Neural cell (in vitro differentiated cells): Measurements from ENCODE around the gene ARL13A. TPM values are rescaled to one million over a fixed set of nuclear protein-coding genes. Genes with fewer than 3 reads are reported as not detected.

Experiments
- H2AFZ ChIP-seq: fragments of 200-600, 300-800 bp; sonication (generic), shearing (Covaris generic); 2 replicates; pipeline ENCODE4 v1.6.0; 2014; ENCODE audit warnings: low read depth, mild to moderate bottlenecking, antibody characterized with exemption, low read length, moderate library complexity
- H3F3A ChIP-seq: fragments of 200-600 bp; shearing (Covaris generic); 2 replicates; pipeline ENCODE4 v1.6.1; 2016; ENCODE audit warnings: mild to moderate bottlenecking, moderate library complexity, mixed read lengths, antibody characterized with exemption, low read length; ENCODE audit not compliant: insufficient read depth, poor library complexity, severe bottlenecking
- H3K27ac ChIP-seq: fragments of 200-600, 300-800 bp; sonication (generic), shearing (Covaris generic); 2 replicates; pipeline ENCODE4 v1.5.1; 2014; ENCODE audit warnings: mild to moderate bottlenecking, low read length, moderate library complexity
- H3K27me3 ChIP-seq: fragments of 300-800, 200-600 bp; sonication (generic), shearing (Covaris generic); 2 replicates; pipeline ENCODE4 v1.6.0; 2014; ENCODE audit warnings: mild to moderate bottlenecking, low read depth, low read length, moderate library complexity; ENCODE audit not compliant: insufficient read depth
- H3K36me3 ChIP-seq: fragments of 300-800, 200-600 bp; sonication (generic), shearing (Covaris generic); 2 replicates; pipeline ENCODE4 v1.5.1; 2014; ENCODE audit warnings: mild to moderate bottlenecking, antibody characterized with exemption, low read length, moderate library complexity; ENCODE audit not compliant: insufficient read depth
- H3K4me2 ChIP-seq: fragments of 300-800, 200-600 bp; sonication (generic), shearing (Covaris generic); 2 replicates; pipeline ENCODE4 v1.6.0; 2014; ENCODE audit warnings: mild to moderate bottlenecking, low read length
- H3K4me3 ChIP-seq: fragments of 300-800, 200-600 bp; sonication (generic), shearing (Covaris generic); 2 replicates; pipeline ENCODE4 v1.5.1; 2014; ENCODE audit warnings: mild to moderate bottlenecking, low read length, moderate library complexity
- H3K79me2 ChIP-seq: fragments of 200-600 bp; shearing (Covaris generic); replicated peaks from 2 replicates; pipeline ENCODE4 v1.6.0; 2014; ENCODE audit warnings: mild to moderate bottlenecking, low read length, moderate library complexity; ENCODE audit not compliant: insufficient read depth
- H3K9ac ChIP-seq: fragments of 300-800, 200-600 bp; sonication (generic), shearing (Covaris generic); 2 replicates; pipeline ENCODE4 v1.6.1; 2016; ENCODE audit warnings: mild to moderate bottlenecking, low read length, mixed read lengths
- H3K9me2 ChIP-seq: fragments of 200-600 bp; shearing (Covaris generic); 2 replicates; pipeline ENCODE4 v1.6.1; 2016; ENCODE audit warnings: mild to moderate bottlenecking, low read length, mixed read lengths; ENCODE audit not compliant: insufficient read depth
- H3K9me3 ChIP-seq: fragments of 200-600, 300-800 bp; sonication (generic), shearing (Covaris generic); 2 replicates; pipeline ENCODE4 v1.6.1; 2016; ENCODE audit warnings: mild to moderate bottlenecking, mixed run types, low read length, moderate library complexity, mixed read lengths
- H4K20me1 ChIP-seq: fragments of 200-600 bp; shearing (Covaris generic); 2 replicates; pipeline ENCODE4 v1.6.1; 2016; ENCODE audit warnings: mild to moderate bottlenecking, mixed run types; ENCODE audit not compliant: insufficient read depth
- EP300 ChIP-seq: fragments of 450-650 bp; conservative IDR thresholded peaks from 2 replicates; pipeline ENCODE4 v1.6.1; 2014; ENCODE audit warnings: antibody characterized with exemption, mild to moderate bottlenecking, moderate library complexity; ENCODE audit not compliant: poor library complexity, severe bottlenecking
- EZH2 ChIP-seq: fragments of 200-600, 300-800 bp; shearing (Covaris generic), sonication (generic); IDR thresholded peaks from 2 replicates; pipeline ENCODE4 v1.6.1; 2014; ENCODE audit warnings: antibody characterized with exemption, low read length, borderline replicate concordance, mild to moderate bottlenecking; ENCODE audit not compliant: insufficient read depth, poor library complexity, severe bottlenecking
- MXI1 ChIP-seq: fragments of 450-650 bp; conservative IDR thresholded peaks from 2 replicates; pipeline ENCODE4 v1.6.1; 2014; ENCODE audit warnings: antibody characterized with exemption, mild to moderate bottlenecking; ENCODE audit not compliant: poor library complexity, severe bottlenecking
- POLR2AphosphoS5 ChIP-seq: IDR thresholded peaks from 2 replicates; pipeline ENCODE4 v1.6.1; 2012
- RAD21 ChIP-seq: fragments of 450-650 bp; conservative IDR thresholded peaks from 2 replicates; pipeline ENCODE4 v1.6.1; 2014; ENCODE audit warnings: antibody characterized with exemption, mild to moderate bottlenecking, moderate library complexity
- SMC3 ChIP-seq: fragments of 450-650 bp; conservative IDR thresholded peaks from 2 replicates; pipeline ENCODE4 v1.6.1; 2014; ENCODE audit warnings: antibody characterized with exemption, mild to moderate bottlenecking, moderate library complexity; ENCODE audit not compliant: poor library complexity
- TAF1 ChIP-seq: IDR thresholded peaks from 2 replicates; pipeline ENCODE4 v1.6.1; 2012; ENCODE audit warnings: low read depth
- polyA plus RNA-seq: library from polyadenylated mRNA; depleted of rRNA; stranded (reverse); fragments of >200 nt; gene quantifications from 2 replicates; pipeline ENCODE4 v1.2.3, GENCODE V29; 2014
- TF ChIP-seq, protein P1 (sequence below): IDR thresholded peaks from 2 replicates; pipeline ENCODE4 v1.6.1; 2012; ENCODE audit warnings: borderline replicate concordance
- TF ChIP-seq, protein P2 (sequence below): fragments of 450-650 bp; IDR thresholded peaks from 2 replicates; pipeline ENCODE4 v1.5.1; 2014; ENCODE audit warnings: antibody characterized with exemption, mild to moderate bottlenecking, moderate library complexity; ENCODE audit not compliant: poor library complexity, severe bottlenecking

ARL13A gene
- polyA plus RNA-seq, 1 donor from 2014 or later: not detected

DNA sequence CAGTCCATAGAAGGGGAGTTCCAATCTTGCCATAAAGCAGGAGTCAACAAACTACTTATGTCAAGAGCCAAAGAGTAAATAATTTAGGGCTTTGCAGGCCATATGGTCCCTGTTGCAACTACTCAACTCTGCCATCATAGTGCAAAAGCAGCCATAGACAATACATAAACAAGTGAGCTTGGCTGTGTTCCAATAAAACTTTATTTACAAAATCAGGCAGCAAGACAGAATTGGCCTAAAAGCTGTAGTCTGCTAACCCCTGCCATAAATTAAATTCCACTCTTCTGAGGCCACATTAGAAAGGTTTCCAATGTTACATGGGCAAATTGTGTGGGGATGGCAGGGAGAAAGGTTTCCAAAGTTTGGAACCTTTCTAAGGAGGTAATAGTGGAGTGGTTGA is 67.7 kb downstream of the ARL13A start:
- Histone ChIP-seq H2AFZ (no peak overlapping the region), H3K9ac (no peak overlapping the region), H3K27me3 (no peaks in the 10 kb centered on the region), H3K9me3 (no peaks in the 10 kb centered on the region), H4K20me1 (no peaks in the 10 kb centered on the region), H3K27ac (no peak overlapping the region), H3F3A (no peaks in the 10 kb centered on the region), H3K79me2 (no peaks in the 10 kb centered on the region), H3K4me2 (no peak overlapping the region), H3K9me2 (no peaks in the 10 kb centered on the region), H3K36me3 (no peaks in the 10 kb centered on the region), H3K4me3 (no peak overlapping the region)
- no peak for TF ChIP-seq EP300
- TF ChIP-seq, protein P1, sequence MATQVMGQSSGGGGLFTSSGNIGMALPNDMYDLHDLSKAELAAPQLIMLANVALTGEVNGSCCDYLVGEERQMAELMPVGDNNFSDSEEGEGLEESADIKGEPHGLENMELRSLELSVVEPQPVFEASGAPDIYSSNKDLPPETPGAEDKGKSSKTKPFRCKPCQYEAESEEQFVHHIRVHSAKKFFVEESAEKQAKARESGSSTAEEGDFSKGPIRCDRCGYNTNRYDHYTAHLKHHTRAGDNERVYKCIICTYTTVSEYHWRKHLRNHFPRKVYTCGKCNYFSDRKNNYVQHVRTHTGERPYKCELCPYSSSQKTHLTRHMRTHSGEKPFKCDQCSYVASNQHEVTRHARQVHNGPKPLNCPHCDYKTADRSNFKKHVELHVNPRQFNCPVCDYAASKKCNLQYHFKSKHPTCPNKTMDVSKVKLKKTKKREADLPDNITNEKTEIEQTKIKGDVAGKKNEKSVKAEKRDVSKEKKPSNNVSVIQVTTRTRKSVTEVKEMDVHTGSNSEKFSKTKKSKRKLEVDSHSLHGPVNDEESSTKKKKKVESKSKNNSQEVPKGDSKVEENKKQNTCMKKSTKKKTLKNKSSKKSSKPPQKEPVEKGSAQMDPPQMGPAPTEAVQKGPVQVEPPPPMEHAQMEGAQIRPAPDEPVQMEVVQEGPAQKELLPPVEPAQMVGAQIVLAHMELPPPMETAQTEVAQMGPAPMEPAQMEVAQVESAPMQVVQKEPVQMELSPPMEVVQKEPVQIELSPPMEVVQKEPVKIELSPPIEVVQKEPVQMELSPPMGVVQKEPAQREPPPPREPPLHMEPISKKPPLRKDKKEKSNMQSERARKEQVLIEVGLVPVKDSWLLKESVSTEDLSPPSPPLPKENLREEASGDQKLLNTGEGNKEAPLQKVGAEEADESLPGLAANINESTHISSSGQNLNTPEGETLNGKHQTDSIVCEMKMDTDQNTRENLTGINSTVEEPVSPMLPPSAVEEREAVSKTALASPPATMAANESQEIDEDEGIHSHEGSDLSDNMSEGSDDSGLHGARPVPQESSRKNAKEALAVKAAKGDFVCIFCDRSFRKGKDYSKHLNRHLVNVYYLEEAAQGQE: no peak
- TF ChIP-seq EZH2: no peak
- TF ChIP-seq, protein P2, sequence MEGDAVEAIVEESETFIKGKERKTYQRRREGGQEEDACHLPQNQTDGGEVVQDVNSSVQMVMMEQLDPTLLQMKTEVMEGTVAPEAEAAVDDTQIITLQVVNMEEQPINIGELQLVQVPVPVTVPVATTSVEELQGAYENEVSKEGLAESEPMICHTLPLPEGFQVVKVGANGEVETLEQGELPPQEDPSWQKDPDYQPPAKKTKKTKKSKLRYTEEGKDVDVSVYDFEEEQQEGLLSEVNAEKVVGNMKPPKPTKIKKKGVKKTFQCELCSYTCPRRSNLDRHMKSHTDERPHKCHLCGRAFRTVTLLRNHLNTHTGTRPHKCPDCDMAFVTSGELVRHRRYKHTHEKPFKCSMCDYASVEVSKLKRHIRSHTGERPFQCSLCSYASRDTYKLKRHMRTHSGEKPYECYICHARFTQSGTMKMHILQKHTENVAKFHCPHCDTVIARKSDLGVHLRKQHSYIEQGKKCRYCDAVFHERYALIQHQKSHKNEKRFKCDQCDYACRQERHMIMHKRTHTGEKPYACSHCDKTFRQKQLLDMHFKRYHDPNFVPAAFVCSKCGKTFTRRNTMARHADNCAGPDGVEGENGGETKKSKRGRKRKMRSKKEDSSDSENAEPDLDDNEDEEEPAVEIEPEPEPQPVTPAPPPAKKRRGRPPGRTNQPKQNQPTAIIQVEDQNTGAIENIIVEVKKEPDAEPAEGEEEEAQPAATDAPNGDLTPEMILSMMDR: no peak
- TF ChIP-seq POLR2AphosphoS5: no peak
- TF ChIP-seq MXI1: no peak
- TF ChIP-seq TAF1: no peak
- TF ChIP-seq SMC3: no peak
- no peak for TF ChIP-seq RAD21

DNA sequence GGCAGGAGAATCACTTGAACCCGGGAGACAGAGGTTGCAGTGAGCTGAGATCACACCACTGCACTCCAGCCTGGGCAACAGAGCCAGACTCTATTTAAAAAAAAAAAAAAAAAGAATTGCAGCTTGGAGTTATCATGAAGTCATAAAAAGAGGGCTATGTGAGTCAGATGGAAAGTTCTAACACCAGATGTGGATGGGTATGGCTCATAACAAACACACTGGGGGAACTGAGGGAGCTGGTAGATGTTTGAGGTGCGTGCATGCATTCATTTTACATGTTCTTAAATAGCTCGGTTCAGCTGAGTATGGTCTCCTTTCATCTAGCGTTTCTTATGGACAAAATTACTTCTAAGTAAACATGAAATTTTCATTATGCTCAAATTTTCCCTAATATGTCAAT is 70.7 kb downstream of the ARL13A start:
- Histone ChIP-seq H3K9me3 (no peaks in the 10 kb centered on the region), H3K4me3 (no peak overlapping the region), H3K4me2 (no peak overlapping the region), H3K36me3 (no peaks in the 10 kb centered on the region), H4K20me1 (no peaks in the 10 kb centered on the region), H3F3A (no peaks in the 10 kb centered on the region), H3K9ac (no peak overlapping the region), H3K27ac (no peak overlapping the region), H3K79me2 (no peaks in the 10 kb centered on the region), H2AFZ (no peak overlapping the region), H3K9me2 (no peaks in the 10 kb centered on the region), H3K27me3 (no peaks in the 10 kb centered on the region)
- TF ChIP-seq EP300 (no peak), EZH2 (no peak), POLR2AphosphoS5 (no peak), MXI1 (no peak), RAD21 (no peak), SMC3 (no peak), TAF1 (no peak)
- TF ChIP-seq, protein P1: no peak
- TF ChIP-seq, protein P2: no peak
